ENCODE results near the gene SEL1L3.
"Not testable (repeated sequence)": the region's sequence is repeated elsewhere in the genome, so short reads cannot be mapped to it uniquely, and the experiment has no call there.

The SEL1L3 gene
- total RNA-seq = 33.8 to 199 (median 87.2) reads per million in 18 experiments

DNA sequence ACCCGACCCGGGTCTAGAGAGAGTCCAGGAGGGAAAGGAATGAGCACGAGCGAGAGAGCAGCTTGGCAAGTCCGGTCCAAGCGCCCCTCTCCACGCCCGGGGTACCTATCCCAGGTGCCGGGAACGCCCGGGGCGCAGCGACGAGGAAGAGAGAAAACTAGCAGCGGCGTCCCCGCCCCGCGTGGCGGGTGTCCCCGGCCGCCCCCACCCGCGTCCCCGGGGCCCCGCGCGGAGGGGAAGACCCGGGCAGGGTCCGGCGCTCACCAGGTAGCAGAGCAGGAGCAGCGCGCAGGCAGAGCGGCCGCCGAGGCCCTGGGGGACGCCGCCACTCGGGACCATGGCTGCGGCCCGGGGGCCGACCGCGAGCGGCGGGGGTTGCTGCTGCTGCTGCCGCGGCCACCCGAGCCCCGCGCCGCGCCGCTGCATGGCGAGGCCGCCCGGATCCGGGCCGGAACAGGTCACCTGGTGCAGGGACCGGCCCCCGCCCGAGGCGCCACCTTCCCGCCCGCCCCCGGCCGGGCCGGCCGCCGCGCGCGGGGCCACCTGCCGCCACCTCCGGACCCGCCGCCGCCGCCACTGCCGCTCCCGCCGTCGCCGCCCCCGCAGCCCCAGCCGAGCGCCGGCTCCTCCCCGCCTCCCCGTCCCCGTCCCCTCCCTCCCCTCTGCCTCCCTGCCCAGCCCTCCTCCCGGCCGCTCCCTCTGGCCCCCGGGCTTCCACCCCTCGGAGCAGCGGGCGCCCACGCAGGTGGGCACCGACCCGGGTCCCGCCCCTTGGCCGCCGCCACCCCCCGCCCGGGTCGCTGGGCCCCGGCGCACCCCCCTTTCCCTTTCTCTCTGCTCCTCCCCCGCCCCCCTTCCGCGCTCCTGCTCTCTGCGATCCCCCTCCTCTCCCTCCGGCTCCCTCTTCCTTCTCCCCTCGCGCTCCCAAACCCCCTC lies at the start of gene SEL1L3:
TSS of gene SEL1L3 (minus strand) at position 578 of the 936 bp plus-strand sequence. CDS start at position 426, 152 bp downstream.
- peak; percentile 9 to 30 for DNase-seq

DNA sequence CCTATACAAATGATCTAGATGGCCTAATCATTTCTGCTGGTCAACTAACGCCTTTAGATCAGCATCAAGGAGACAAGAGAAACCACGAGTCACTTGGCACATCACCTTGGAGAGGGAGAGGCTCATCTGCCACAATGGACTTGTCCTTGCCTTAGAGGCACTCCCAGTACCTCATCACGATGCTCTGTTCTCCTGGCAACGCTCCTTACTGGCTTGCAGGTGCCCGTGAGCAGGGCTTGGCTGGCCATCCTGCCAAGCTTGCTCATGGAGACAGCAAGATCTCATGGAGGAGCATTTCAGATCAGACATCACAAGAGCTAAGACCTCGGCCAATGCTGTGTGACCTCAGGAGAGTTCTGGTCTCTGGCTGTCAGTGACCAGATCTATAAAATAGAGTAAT lies 48.6 kb upstream of the SEL1L3 start:
- no peak for DNase-seq

DNA sequence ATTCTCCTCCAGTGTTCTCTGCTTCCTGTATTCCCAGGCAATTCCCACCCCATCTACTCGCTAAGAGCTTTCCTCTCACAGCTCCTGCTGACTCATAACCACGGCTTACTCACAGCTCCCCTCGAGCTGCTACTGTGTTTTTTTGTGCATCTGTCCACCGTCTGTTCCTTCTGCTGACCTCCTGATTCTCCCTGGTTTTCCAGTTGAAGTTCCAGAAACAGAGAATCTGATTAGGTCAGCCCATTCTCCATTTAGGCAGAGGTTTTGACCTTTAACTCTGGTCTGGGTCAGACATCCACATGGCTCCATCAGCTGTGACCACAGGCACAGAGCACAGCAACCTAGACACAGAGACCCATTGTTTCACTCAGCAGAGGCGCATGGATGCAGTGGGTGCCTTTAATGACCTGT lies 45.7 kb upstream of the SEL1L3 start:
- DNase-seq = peak in 1 of 2 donors; percentile 24

DNA sequence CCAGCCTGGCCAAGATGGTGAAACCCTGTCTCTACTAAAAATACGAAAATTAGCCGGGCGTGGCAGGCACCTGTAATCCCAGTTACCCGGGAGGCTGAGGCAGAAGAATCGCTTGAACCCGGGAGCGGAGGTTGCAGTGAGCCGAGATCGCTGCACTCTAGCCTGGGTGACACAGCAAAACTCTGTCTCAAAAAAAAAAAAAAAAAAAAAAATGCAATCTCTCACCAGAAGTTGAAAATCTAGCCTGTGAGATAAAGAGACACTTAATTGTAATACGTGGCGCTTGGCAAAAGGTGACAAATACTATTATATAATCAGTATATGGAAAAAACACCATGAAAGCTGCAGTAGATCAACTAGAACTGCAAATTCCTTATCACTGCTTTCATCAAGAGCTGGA lies 43.3 kb upstream of the SEL1L3 start:
- not testable (repeated sequence) for DNase-seq

DNA sequence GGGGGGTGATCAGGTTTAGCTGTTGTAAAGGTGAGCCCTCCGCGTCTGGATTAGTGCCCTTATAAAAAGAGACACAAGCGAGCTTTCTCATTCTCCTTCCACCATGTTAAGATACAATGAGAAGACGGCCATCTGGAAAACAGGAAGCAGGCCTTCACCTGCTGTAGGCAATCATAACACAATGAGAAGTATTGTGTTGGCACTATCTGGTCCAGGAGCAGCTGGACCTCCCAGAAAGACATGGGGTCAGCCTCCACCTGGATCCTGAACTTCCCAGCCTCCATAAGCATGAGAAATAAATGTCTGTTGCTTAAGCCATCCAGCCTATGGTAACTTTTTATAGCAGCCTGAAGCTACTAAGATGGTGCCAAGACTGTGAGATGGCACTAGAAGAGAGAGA lies 42.6 kb upstream of the SEL1L3 start:
- no peak for DNase-seq

DNA sequence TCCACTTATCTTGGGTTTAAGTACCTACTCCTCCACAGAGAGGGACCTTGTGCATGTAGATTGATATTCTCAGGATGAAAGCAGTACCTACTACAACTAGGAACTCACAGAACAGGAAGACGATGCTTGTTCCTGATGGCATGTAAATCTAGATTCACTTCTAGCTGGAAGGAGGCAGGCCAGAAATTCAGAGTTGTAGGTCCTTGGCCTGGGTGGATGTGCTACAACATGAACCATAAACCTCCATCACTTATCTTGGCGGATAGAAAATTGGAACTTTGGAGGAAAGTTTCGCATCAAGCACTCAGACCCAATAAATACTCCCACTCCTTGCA lies 41.9 kb upstream of the SEL1L3 start:
- DNase-seq = no peak

DNA sequence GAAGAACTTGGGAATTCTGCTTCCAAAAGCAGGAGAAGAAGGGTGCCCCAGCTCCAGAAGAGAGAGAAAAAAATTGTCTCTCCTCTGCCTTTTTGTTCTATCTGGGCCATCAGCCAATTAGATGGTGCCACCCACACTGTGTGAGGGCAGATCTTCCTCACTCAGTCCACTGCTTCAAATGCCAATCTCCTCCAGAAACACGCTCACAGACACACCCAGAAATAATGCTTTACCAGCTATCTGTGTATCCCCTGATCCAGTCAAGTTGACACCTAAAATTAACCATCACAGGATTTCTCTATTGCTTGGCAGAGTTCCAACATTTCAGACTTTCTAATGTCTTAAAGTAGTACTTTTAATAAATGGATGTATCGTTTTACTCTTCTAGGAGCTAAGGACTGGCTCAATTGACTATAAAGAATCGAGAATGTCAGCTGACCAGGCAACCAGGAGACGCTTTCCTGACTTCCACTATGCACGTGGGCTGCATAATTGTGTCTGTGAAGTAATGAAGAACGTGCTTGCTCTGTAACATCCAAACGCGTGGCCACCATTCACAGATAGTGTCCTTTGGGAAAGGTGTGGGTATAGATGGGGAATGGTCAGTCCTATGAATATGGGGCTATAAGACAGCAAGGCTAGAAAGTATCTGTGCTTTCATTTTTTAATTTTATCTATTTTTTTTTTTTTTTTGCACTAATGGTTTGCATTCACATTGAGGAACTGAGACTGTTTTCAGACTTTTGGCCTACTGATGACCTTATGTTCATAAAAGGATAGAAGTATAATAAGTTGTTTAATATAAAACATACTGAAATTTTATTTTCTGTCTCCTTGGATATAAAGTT lies 41.3 kb upstream of the SEL1L3 start:
- DNase-seq = peak in 1 of 2 donors; percentile 31

DNA sequence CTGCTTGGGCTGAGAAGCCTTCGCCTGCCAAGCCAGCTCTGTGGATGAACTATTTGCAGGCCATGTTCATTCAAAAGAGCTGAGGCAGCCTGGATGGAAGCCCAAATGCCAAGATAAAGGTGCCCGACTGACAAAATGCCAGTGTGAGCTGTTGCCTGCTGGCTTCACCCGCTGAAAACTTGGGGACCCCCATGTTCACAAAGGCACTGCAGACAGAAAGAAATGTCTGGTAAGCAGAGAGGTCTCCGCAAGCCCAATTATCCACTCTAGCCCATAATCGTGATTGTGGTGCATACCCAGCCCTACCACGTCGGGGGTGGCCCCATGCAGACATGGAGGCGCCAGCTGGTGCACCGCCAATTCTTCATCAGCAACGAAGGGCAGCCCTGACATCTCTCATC lies 38.2 kb upstream of the SEL1L3 start:
- DNase-seq = no peak

DNA sequence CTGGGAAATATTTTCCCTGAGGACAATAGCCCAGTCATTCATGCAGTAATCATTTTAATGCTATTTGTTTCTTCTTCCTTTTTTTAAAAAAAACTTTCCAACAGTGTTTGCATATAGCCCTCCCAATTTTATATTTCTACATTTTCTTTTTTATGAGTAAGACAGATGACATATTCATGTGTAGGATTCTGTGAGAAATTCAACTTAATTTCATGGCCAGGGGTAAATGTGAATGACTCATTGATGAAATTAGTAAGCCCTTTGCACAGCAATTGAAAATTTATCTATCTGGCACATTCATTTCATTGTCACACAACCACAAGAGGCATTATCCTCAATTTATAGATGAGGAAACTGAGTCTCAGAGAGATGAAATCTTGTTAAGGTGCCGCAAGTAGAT lies 37.5 kb upstream of the SEL1L3 start:
- no peak for DNase-seq

DNA sequence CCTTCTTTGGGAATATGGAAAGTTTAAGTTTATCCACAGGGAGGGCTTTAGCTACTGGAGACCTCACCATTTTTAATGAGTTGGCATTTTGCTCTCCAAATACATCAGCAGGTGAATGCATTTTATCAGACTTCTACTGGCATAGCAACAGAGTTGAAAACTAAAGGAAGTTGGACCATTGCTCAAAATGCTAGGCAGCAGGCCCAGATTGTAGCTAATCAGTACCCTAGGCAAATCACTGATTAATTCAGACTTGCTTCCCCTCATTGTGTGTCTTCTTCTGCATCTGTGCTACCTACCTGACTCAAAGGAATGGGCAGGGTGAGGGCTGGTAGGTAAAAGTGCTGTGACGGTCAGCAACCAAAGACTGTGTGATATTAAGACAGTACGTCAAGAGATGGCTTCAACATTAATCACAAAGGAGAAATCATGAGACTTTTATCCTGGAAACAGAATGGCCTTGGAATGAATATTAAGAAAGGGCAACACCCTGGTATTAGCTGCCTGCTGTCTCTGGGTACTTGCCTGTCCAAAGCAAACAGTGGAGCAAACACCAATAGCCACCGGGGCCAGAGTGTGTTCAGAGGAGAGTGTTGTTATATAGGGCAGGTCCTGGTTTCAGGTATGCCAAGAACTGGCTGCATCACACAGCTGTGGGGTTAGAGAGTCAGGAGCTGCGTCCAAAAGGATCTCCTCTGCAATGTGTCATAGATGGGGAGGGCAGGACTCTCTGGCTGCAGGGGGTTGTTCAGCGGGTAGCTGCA lies 34.2 kb upstream of the SEL1L3 start:
- no peak for DNase-seq

DNA sequence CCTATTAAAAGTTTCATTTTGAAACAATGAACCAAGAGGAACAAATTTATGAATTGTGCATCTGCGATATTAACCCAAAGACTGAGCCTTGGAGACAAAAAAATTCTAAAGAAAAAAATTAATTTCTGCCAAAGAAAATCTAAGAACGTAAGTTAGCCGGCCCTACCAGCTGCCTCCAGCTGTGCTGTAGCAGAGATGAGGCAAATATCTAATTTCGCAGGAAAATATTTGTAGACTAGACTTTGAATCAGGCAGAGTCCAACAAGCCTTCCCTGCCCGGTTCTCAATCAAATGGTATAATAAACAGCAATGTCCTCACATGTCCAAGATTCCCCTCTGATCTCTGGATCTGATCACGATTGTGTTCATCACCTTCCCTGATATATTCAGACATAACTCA lies 30.0 kb upstream of the SEL1L3 start:
- no peak for DNase-seq

DNA sequence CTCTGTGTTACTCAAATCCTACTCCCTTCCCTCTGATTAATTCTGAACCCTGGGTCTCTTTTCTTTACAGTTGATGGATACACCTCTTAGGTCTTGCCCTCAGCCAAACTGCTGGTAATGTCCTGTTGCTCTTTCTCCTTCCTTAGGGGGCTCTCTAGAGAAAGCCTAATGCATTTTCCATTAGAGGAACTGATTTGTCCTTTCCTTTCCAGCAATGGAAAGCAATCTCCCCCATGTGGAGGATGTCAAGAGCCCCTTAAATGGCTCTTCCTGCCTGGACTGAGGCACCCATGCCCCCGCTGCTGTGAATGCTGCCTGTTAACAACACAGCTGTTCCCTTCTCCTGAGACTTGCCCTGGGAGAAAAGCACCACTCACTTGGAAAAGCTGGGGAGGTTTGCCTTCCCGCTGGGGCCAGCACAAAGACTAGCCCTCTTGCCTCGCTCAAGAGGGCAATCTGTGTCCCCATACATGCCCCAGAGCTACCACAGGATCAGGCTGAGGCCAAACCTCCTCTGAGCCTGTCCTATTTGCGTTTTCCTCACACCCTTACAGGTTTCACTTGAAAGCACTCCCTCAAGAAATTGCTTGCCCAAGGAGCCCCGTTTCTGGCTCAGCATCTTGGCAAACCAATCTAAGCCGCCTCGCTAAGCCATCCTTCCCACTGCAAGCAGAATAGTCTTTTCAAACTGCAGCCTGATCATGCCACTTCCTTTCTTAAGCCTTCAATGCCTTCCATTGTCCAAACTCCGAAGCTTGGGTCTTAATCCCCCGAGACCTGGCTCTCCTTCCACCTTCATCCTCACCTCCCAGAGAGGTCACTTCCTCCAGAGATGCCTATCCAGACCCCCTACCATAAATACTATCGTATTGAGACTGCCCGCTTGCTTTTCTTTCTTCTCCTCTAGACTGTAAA lies 28.0 kb upstream of the SEL1L3 start:
- no peak for DNase-seq

DNA sequence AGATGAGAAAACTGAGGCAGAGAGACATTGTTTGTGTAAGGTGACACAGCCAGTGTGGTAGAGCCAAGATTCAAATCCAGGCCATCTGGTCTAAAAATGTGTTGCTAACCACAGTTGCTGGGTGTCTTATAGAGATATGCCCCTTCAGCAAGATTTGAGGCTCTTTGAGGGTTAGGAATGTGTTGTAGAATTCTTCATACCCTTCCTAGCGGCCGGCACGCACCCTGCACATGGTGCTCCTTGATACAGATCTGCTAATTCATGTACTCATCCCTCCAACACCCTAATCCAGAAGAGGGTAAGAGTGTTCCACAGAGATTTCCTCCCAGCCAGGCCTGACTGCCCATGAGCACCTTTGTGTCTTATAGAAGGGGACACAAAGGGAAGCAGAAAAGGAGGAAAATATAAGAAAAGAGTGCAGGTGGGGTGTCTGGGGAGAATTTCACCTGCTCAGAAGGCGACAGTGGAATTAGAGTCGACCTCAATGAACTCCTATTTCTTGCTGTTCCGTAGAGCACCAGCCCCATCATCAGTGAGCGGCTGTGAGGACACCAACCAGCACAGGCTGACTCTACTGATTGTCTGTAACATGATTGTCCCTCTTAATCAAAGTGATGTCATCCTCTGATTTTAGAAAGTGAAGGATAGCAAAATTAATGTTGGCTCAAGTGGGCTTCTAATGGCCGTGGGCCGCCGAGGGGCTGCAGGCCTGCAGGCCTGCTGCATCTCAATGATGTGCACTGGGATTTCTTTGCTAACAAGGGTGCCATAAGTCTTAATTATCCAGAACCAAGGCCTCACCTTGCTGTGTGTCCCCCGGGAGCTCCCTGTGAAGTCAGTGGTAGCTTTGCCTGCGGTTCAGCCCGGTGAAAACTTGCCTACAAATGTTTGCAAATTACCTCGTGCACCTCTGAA lies 27.1 kb upstream of the SEL1L3 start:
- DNase-seq = no peak

DNA sequence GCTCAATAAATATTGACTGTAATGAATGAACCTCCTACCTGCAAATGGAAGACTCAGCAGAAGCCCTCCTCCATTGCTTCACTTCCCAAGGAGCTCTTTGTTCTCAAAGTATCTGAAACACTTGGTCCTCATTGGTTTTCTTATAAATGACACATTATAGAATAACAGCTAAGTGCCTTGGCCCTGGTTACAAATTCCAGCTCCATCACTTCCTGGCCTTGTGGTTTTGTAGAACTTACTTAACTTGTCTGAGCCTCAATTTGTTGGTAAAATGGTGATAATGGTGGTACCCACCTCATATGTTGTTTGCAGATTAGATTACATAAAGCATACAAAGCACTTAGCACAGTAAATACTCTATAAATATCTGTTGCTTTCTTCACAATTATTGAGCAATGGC lies 26.0 kb upstream of the SEL1L3 start:
- no peak for DNase-seq

DNA sequence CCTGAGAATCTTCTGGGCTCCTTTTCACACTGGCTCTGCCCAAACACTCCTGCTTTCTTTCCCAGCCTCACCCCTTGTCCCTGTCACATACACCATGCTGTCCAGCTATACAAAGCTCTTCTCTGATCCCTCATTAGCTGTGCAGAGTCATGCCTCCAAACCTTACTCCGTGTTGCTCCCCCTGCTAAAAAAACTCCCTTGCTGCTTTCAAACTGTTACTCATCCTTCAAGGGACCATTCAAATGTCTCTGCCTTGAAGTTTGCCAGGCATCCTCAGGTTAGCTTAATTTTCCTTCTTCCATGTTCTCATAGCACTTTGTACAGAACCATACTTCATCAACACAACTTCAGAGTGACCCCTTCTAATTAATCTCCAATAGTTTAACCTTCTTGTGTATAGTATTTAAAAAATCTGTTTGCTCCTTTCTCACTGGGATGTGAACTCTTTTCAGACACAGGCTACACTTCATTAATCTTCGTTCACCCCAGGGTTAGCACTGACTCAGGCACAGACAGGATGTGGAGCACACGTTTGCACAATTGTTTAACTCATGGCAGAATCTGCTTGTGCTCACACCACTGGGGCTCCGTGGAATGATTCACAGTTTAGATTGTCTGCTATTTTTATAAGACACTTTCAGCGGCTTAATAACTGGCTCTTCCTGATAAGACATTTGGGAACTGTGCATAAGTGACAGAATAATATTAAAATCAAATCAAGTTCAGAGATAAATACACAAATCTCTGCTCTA lies 21.4 kb upstream of the SEL1L3 start:
- DNase-seq = peak in 1 of 2 donors; percentile 10

DNA sequence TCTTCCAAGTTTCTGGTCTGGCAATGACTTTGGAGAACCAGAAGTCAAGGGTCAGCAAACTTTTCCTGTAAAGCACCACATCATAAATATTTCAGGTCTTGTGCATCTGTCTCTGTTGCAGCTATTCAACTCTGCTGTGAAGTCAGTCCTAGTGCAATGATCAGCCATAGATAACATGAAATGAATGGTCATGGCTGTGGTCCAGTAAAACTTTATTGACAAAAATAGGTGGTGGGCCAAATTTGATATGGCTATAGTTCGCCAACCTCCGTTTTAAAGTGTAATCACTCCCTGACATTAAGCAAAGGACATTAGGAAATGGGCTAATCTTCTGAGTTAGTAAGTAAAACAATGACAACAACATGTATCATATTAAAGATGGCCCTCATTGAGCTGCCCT lies 20.8 kb upstream of the SEL1L3 start:
- DNase-seq = no peak

DNA sequence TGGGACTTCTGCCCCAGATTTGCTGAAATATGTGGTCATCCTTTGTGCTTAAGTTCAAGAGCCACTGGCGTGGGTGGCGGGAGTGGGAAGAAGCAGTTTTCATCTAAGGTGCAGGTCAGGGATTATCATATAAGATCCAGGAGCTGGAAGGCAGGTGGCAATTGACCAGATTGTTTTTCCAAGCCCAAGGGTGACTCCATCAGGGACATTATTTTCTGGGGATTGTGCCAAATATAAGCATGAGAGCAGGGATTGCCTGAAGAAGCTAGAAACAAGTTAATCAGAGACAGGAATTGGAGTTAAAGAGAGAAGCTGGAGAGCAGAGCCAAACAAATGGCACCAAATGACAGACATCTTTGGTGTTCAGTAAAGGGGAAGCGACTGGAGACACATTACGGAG lies 19.4 kb upstream of the SEL1L3 start:
- no peak for DNase-seq

DNA sequence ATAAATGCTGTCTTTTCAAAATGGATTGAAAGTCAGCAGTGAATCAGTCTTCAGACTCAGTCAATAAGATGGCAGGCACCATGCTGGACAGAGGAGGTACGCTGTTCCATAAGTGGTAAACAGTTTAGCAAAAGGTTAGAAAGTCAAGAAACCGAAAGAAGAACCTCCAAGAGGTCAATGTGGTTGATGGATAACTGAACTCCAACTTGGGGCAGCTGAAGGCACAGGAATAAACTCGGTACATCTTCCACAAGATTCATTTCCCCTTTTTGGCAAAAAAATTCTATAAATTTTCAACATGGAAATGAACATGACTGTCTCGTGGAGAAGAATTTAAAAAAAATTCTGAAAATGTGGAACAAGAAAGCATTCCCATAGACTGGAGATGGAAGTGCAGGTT lies 18.4 kb upstream of the SEL1L3 start:
- DNase-seq = peak; percentile 36 to 54

DNA sequence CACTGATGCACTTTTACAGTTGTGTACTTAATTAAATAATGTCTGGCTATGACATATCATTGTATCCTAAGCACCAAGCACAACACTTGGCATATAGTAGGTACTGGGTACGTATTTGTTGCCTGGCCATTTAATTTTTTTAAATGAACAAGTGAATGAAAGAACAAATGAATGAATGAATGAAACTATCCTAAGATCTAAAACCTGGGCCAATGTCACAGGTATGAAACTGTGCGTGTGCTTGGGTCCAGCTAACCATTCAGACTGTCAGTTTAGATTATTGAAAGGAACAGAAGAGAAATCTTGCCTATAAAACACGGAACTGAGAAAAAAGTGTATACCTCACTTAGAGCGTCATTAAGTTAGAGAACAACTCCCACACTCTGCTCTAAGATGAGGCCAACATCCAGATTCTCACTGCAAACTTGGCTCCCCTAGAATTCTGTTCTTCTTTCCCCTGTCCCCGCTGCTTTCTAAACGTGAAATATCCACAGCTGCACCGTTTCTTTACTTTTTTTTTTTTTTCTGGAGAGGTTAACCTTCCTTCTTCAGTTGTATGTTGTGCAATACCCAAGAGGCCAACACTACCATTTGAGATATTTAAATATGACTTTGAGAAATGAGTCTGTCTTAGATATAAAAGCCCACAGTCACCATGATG lies 17.3 kb upstream of the SEL1L3 start:
- peak; percentile 24 to 44 for DNase-seq

All from inflammatory macrophage (primary cell).